ENCODE data around the gene CYP2A13.
"Not testable (repeated sequence)": the region's sequence is repeated elsewhere in the genome, so short reads cannot be mapped to it uniquely, and the experiment has no call there.

CYP2A13 gene, protein sequence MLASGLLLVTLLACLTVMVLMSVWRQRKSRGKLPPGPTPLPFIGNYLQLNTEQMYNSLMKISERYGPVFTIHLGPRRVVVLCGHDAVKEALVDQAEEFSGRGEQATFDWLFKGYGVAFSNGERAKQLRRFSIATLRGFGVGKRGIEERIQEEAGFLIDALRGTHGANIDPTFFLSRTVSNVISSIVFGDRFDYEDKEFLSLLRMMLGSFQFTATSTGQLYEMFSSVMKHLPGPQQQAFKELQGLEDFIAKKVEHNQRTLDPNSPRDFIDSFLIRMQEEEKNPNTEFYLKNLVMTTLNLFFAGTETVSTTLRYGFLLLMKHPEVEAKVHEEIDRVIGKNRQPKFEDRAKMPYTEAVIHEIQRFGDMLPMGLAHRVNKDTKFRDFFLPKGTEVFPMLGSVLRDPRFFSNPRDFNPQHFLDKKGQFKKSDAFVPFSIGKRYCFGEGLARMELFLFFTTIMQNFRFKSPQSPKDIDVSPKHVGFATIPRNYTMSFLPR

GRCh38 chr19:41088151-41088550 is at the start of gene CYP2A13:
Gene CYP2A13, plus strand, starts transcription at chr19:41088451. Its CDS starts 21 bp downstream, at chr19:41088472.
- DNase-seq: no peak

DNA sequence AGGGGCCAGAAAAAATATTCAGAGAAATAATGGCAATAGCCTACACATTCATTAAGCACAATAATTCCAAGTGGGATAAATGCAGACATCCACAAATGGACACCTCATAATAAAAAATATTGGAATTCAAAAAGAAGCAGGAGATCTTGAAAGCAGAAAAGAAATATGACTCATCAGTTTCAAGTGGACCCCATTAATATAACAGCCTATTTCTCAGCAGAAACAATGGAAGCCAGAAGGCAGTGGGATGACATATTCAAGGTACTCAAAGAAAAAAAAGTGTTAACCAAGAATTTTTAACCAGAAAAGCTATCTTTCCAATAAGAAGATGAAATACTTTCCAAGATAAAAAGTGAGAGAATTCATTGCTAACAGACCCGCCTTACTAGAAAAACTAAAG is 48.4 kb upstream of the CYP2A13 start:
- no peak for DNase-seq

DNA sequence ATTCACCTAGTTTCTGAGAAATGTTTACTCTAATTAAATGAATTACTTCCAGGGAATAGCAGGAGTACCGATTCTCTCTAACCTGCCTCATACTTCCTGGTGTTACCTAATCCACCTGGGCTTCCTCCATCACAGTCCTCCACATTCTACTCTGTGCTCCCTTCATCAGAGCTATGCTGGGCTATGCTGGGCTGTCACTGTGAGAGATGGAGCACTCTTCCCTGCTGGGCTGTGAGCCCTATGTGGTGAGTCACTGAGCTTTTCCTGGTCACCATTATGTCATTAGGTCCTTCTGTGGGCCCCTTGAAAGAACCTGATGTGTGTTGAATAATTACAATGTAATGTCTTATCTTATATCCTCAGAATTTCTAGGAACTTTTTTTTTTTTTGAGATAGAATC is 43.2 kb upstream of the CYP2A13 start:
- DNase-seq: not testable (repeated sequence)

DNA sequence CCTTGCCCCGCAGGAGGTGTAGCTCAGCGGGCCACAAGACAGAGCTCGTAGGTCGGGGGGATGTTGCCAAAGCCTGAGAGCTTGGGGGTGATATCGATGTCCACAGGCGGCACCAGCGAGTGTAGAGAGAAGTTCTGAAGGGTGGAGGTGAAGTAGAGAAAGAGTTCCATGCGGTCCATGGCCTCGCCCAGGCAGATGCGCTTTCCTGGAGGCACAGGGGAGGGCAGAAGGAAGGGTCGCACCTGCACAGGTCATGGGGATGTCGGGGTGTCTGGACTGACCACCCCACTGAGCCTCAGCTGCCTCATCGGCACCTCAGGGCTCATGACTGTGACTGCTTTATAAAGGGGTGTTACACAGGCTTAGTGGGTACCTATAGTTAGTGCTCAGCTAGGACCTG is 37.8 kb upstream of the CYP2A13 start:
- no peak for DNase-seq

GRCh38 chr19:41052162-41052561 is 36.1 kb upstream of the CYP2A13 start:
- DNase-seq: not testable (repeated sequence)

DNA sequence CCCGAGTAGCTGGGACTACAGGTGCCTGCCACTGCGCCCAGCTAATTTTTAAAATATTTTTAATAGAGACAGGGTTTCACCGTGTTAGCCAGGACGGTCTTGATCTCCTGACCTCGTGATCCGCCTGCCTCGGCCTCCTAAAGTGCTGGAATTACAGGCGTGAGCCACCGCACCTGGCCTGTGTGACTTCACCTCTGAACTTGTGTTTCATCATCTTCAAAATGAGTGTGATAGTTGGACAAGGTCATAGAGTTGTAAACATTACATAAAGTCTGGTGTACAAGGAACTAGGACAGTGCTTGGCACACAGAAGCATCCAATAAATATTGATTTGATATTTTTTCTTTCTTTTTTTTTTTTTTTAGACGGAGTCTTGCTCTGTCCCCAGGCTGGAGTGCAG is 34.9 kb upstream of the CYP2A13 start:
- DNase-seq: not testable (repeated sequence)

DNA sequence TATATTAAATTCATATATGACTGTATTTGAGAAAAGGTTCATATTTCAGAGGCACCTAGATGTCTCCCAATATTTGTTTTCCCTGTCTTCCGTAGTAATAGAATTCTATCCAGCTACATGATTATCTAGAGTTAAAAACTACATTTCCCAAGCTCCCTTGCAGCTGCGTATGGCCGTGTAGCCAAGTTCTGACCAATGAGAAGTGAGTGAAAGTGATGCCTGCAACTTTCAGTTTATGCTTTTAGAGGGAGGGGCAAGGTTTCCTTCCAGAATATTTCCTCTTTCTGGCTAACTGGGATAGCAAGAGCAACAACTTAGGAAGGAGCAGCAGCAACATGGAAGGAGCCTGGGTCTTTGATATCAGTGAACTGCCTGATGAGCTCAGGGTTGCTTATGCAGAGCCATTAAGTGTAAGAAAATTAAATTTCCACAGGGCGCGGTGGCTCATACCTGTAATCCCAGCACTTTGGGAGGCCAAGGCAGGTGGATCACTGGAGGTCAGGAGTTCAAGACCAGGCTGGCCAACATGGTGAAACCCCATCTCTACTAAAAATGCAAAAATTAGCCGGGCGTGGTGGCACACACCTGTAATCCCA is 23.2 kb upstream of the CYP2A13 start:
- peak; percentile 19 for DNase-seq

GRCh38 chr19:41076286-41076685 is 12.0 kb upstream of the CYP2A13 start:
- DNase-seq: no peak

DNA sequence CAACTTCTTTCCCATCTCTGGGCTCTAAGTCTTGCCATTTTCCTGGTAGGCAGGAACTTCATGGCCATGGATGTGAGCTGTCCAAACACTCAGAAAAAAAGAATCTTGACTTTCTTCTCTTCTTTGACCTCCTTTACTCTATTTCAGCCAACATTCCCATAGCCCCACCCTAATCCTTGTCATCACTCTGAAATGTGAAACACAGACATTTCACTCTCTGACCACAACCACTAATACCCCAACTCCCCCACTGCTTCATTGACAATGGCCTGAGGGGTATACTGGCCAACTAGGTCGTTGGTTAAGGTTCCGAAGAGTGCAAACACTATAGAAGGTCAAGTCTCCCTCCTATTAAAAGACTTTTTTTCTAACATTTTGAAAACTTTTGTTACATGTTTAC is 4.7 kb upstream of the CYP2A13 start:
- no peak for DNase-seq

DNA sequence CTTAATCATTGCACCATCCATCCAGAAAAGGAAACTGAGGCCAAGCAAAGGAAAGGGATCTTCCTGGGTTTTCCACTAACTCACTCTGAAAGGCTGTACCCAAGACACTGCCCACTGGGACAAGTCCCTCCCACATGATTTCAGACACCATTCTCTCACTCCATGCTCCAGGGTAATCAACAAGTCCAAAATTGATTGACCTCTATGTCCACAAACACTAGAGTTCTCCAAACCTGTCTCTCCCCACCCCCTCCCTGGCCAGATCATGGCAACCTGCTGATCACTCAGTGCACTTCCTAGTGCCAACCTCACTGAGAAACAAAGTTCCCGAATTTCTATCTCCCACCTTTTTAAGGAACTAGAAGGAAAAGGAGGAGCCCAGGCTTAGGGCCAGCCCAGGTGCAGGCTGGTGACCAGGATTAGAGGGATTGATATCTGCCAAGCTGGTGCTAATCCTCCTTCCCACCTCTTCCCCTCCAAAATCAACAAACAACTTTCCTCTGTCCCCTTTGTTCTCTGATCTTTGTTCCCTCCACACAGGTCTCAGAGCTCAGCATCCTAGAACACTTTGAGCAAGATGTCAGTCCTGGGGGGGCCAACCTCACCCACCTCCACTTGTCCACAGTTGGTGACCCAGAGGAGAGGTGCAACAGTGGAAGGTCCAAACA is 2.4 kb upstream of the CYP2A13 start:
- no peak for DNase-seq

- DNase-seq: no peak
Observed at GRCh38 chr19:41089959-41090358, 1.7 kb downstream of the CYP2A13 start.

GRCh38 chr19:41095703-41096102 is 7.5 kb downstream of the CYP2A13 start:
- no peak for DNase-seq

GRCh38 chr19:41096353-41096752 is 8.1 kb downstream of the CYP2A13 start:
- no peak for DNase-seq

GRCh38 chr19:41097302-41097701 is 9.1 kb downstream of the CYP2A13 start:
- no peak for DNase-seq

DNA sequence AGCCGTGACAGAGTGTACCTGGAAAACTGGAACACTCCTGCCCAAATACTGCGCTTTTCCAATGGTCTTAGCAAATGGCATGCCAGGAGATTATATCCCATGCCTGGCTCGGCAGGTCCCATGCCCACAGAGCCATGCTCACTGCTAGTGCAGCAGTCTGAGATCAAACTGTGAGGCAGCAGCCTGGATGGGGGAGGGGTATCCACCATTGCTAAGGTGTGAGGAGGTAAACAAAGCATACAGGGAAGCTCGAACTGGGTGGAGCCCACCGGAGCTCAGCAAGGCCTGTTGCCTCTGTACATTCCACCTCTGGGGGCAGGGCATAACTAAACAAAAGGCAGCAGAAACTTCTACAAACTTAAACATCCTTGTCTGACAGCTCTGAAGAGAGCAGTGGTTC is 10.5 kb downstream of the CYP2A13 start:
- DNase-seq: no peak

DNA sequence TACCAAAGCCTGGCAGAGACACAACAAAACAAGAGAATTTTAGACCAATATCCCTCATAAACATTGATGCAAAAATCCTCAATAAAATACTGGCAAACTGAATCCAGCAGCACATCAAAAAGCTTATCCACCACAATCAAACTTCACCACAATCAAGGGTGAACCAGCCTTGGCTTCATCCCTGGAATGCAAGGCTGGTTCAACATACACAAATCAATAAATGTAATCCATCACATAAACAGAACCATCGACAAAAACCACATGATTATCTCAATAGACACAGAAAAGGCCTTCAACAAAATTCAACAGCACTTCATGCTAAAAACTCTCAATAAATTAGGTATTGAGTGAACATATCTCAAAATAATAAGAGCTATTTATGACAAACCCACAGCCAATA is 14.0 kb downstream of the CYP2A13 start:
- not testable (repeated sequence) for DNase-seq

GRCh38 chr19:41106177-41106576 is 17.9 kb downstream of the CYP2A13 start:
- DNase-seq: no peak

DNA sequence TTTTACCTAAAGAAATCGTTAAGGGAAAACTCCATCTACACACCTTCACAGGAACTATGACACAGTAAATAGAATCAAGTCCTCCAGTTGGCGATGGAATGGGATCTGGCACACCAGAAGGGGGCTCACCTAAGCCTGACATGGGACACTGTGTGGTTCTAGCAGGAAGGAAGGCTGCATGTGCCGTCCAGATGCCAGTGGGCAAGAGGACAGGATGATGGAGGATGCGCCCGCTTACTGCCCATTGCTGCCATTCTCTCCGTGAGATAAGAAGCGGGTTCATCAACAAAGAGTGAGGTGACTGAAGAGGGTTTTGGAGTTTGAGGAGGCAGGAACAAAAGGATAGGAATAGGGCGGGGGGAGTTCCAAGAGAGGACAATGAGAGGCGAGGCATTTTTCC is 23.0 kb downstream of the CYP2A13 start:
- DNase-seq: no peak

- no peak for DNase-seq
Observed at GRCh38 chr19:41111750-41112295, 23.6 kb downstream of the CYP2A13 start.

GRCh38 chr19:41112728-41113290 is 24.6 kb downstream of the CYP2A13 start:
- no peak for DNase-seq

DNA sequence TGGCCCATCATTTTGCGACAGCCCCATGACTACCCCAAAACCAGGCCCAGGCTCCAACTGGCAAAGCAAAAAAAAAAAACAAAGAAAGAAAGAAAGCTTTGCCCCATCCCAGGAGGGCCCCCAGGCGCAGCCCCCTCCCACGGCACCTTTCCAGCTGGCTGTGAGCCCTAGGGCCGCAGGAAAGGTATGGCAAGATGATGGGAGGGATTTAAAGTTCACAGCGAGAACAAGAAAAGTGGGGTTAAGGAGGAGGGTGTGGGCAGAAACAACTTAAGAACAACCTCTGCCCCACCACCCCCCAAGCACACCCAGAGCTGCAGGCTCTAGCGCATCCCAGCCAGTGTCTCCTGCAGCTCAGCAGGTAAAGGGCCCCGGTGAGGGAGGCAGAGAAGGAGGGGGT is 25.9 kb downstream of the CYP2A13 start, which contains the start of gene CYP2F1:
TSS of gene CYP2F1 (plus strand) at position 301 of the 400 bp plus-strand sequence. CDS start 1,757 bp downstream, outside the sequence.
- no peak for DNase-seq

- DNase-seq: no peak
Observed at GRCh38 chr19:41116261-41116660, 28.0 kb downstream of the CYP2A13 start.

All from activated CD4-positive, alpha-beta T cell treated with anti-CD3 and anti-CD28 coated beads, Interleukin-2, amount 50 U/mL, for 16 hours (primary cell).